Sigmoid colon (tissue), 7 donors: Measurements from ENCODE around the gene CWH43. TPM values are rescaled to one million over a fixed set of nuclear protein-coding genes. Genes with fewer than 3 reads are reported as not detected.
"Not testable (repeated sequence)": the region's sequence is repeated elsewhere in the genome, so short reads cannot be mapped to it uniquely, and the experiment has no call there.

Experiments used
- DNase-seq: peaks from one replicate; pipeline ENCODE4 v3.0.0-alpha.2; 2019
- H3K27ac ChIP-seq, 4 donors: fragments of 200-600 bp; sonication (generic); one replicate each; pipeline ENCODE4 v1.5.1; 2016 to 2019; ENCODE audit warnings: mild to moderate bottlenecking in 1 of 4
- H3K27me3 ChIP-seq, 3 donors: fragments of 200-600 bp; sonication (generic); one replicate each; pipeline ENCODE4 v1.5.1; 2019; ENCODE audit warnings: mild to moderate bottlenecking in 1 of 3
- H3K36me3 ChIP-seq, 4 donors: fragments of 200-600 bp; sonication (generic); one replicate each; pipeline ENCODE4 v1.5.1; 2016 to 2019
- H3K4me1 ChIP-seq, 4 donors: fragments of 200-600 bp; sonication (generic); one replicate each; pipeline ENCODE4 v1.5.1; 2017 to 2019
- H3K4me3 ChIP-seq, 4 donors: fragments of 200-600 bp; sonication (generic); one replicate each; pipeline ENCODE4 v1.5.1; 2017 to 2019; ENCODE audit warnings: mild to moderate bottlenecking in 2 of 4, moderate library complexity in 1 of 4
- H3K9me3 ChIP-seq, 4 donors: fragments of 200-600 bp in 3 of 4; sonication (generic) in 3 of 4; one replicate each; pipeline versions ENCODE4 v1.5.1 to v1.6.1; 2013 to 2019
- EP300 ChIP-seq, 4 donors: sonication (generic); formaldehyde crosslinking; IDR thresholded peaks; one replicate each; pipeline ENCODE4 v1.6.1; 2017; ENCODE audit warnings: antibody characterized with exemption in 4 of 4
- POLR2A ChIP-seq, 2 donors: fragments of 450-650 bp; IDR thresholded peaks; one replicate each; pipeline ENCODE4 v1.6.1; 2016; ENCODE audit warnings: antibody characterized with exemption in 2 of 2, mild to moderate bottlenecking in 2 of 2, moderate library complexity in 2 of 2
- POLR2AphosphoS5 ChIP-seq, 4 donors: sonication (generic); formaldehyde crosslinking; IDR thresholded peaks; one replicate each; pipeline ENCODE4 v1.6.1; 2017; ENCODE audit warnings: antibody characterized with exemption in 4 of 4
- WGBS, 2 donors: extraction: QIAGEN DNeasy Blood & Tissue Kit; methylation state at CpG; one replicate each; pipeline ENCODE4 v1.1.7; 2013; 5-methylcytosine and 5-hydroxymethylcytosine counted together
- intact Hi-C: fragments of 100-400 bp; cut with DNase I; formaldehyde crosslinking; loops from one replicate; pipeline ENCODE4 v1.15.1; 2023
- polyA plus RNA-seq, 3 donors: library from polyadenylated mRNA; stranded (reverse); fragments of 200-250 nt; gene quantifications; one replicate each; pipeline ENCODE4 v1.2.3, GENCODE V29; 2013
- total RNA-seq, 4 donors: library from RNA; depleted of rRNA; stranded (reverse); fragments of >200 nt; gene quantifications; one replicate each; pipeline ENCODE4 v1.1.0, GENCODE V29; 2016
- TF ChIP-seq, protein P1 (sequence below), 4 experiments: fragments of 450-650 bp in 3 of 4; fragments of 200-600 bp in 1 of 4; IDR thresholded peaks; one replicate each; pipeline ENCODE4 v1.5.1; 2016 to 2019; ENCODE audit warnings: antibody characterized with exemption in 4 of 4, mild to moderate bottlenecking in 3 of 4, moderate library complexity in 2 of 4
- donor health status: healthy with polysubstance abuse.
- donor health status: Bipolar disorder and iron deficiency.
- donor health status: healthy.

Gene CWH43
- total and polyA plus RNA-seq, 7 donors = 2.4 to 9.1 (median 4.6) TPM; not detected in 4

DNA sequence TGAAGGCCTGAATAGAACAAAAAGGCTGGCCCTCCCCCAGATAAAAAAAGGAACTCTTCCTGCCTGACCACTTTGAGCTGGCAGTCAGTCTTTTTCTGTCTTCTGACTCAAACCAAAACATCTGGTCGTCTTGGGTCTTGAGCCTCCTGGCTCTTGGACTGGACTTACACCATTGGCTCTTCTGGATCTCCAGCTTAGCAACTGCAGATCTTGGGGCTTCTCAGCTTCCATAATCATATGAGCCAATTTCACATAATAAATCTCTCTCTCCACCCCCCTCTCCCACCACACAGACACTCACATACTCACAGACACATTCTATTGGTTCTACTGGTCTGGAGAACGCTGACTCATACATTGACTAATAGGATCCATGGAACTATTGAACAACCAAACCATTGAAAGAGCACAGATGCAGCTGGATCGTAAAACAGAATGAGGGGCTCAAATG, 15.6 kb upstream of the CWH43 start:
- 81 to 92% methylated on average over 3 of the region's 3 CpGs for WGBS, 2 donors
- TF ChIP-seq POLR2AphosphoS5 (IDR thresholded peaks at IDR 0.05) (no peak), POLR2A (IDR thresholded peaks at IDR 0.05) (no peak), EP300 (IDR thresholded peaks at IDR 0.05) (no peak)
- TF ChIP-seq, protein P1, sequence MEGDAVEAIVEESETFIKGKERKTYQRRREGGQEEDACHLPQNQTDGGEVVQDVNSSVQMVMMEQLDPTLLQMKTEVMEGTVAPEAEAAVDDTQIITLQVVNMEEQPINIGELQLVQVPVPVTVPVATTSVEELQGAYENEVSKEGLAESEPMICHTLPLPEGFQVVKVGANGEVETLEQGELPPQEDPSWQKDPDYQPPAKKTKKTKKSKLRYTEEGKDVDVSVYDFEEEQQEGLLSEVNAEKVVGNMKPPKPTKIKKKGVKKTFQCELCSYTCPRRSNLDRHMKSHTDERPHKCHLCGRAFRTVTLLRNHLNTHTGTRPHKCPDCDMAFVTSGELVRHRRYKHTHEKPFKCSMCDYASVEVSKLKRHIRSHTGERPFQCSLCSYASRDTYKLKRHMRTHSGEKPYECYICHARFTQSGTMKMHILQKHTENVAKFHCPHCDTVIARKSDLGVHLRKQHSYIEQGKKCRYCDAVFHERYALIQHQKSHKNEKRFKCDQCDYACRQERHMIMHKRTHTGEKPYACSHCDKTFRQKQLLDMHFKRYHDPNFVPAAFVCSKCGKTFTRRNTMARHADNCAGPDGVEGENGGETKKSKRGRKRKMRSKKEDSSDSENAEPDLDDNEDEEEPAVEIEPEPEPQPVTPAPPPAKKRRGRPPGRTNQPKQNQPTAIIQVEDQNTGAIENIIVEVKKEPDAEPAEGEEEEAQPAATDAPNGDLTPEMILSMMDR (IDR thresholded peaks at IDR 0.05) = no peak
- intact Hi-C loops = no loop called here

DNA sequence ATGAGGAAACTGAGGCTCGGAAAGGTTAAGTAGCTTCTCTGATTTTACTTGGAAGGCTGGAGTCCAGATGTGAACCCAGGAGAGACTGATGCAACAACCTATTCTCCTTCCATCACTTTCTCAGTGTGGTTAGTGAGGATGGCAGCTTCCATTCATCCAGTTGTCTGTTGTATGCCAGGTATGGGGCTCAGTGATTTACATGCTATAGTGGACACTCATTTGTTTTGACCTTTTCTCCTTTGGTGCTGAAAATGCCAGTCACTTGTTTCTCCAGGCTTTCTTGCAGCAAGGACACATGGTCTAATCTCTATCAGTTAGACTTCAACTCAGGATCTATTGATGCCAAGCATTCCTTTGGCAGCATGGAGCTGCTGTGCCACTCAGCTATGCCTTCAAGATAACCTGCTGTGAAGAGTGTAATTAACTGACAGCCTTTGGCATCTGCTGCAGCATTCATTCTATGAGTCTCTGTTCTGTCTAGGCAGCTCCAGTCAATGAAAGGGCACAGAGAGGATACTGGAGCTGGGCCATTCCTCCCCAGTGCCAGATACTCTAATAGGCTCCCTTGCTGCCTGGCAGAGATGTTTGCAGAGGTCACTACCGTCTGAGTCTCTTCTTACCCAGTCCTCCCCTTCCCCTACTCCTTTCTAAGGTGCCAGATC, 11.0 kb upstream of the CWH43 start:
- Histone ChIP-seq H3K9me3 (no peaks in the 10 kb centered on the region), H3K27ac (no peak overlapping the region), H3K4me3 (no peak overlapping the region), H3K4me1 (no peaks in the 10 kb centered on the region), H3K36me3 (no peaks in the 10 kb centered on the region), H3K27me3 (peaks cover 0 to 6% (median 0%) of the 10 kb centered on the region in 3 donors)
- TF ChIP-seq POLR2A (IDR thresholded peaks at IDR 0.05) (no peak), EP300 (IDR thresholded peaks at IDR 0.05) (no peak), POLR2AphosphoS5 (IDR thresholded peaks at IDR 0.05) (no peak)
- TF ChIP-seq, protein P1 (IDR thresholded peaks at IDR 0.05) = no peak
- intact Hi-C loops = no loop called here
- DNase-seq = no peak
- 73 to 79% methylated on average over 2 of the region's 2 CpGs for WGBS, 2 donors

More for the DNA sequence above, 15.6 kb upstream of the CWH43 start:
- Histone ChIP-seq H3K4me1 (no peaks in the 10 kb centered on the region), H3K27ac (no peak overlapping the region), H3K4me3 (no peak overlapping the region), H3K9me3 (no peaks in the 10 kb centered on the region), H3K36me3 (no peaks in the 10 kb centered on the region), H3K27me3 (no peaks in the 10 kb centered on the region)
- no peak for DNase-seq

DNA sequence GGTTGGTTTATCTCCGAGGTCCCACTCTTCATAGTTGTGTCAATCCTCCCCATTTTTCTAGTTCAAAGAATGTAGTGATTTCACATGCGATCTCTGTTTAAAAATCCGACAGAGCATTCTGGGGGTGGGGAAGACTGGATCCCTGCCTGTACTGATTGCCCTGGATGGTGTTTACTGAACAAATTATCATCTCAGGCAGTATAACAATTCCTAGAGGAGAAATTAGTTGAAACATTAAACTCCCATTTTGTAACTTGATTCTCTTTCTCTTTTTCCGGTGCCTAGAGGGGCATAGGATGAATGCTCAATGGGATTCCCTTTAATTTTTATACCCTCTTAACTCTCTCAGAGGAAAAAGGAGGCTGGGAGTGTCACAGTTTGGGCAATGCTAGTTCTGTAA, 10.0 kb upstream of the CWH43 start:
- no peak overlapping the region for H3K4me3 ChIP-seq
- 69 to 80% methylated on average over 4 of the region's 4 CpGs for WGBS, 2 donors
- H3K9me3 ChIP-seq = no peaks in the 10 kb centered on the region
- H3K4me1 ChIP-seq = no peaks in the 10 kb centered on the region
- H3K27ac ChIP-seq = no peak overlapping the region
- intact Hi-C loops = no loop called here
- peaks cover 0 to 6% (median 0%) of the 10 kb centered on the region in 3 donors for H3K27me3 ChIP-seq
- H3K36me3 ChIP-seq = no peaks in the 10 kb centered on the region
- TF ChIP-seq POLR2AphosphoS5 (IDR thresholded peaks at IDR 0.05) = no peak
- TF ChIP-seq, protein P1 (IDR thresholded peaks at IDR 0.05) = no peak
- no peak for TF ChIP-seq EP300 (IDR thresholded peaks at IDR 0.05)
- no peak for DNase-seq

DNA sequence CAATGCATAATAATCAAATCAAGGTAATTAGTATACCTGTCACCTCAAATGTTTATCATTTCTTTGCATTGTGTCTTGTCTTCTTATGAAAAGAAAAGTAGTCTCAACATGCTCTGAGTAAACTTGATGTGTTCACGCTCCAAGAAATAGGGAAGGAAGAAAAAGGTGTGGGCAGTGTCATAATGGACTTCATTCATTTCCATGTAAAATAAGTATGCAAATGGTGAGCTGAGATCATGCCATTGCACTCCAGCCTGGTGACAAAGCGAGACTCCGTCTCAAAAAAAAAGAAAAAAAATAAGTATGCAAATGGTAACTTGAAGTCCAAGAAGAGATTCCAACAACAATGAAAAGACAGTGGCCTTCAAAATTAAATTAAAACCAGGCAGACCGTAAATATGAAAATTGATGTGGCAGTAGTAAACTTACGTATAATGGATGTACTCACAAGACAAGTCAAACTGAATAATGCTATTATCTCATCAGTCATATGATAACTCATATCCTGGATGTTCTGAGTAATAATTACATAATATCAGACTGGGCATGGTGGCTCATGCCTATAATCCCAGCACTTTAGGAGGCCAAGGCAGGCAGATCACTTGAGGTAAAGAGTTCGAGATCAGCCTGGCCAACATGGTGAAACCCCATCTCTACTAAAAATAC, 6.0 kb upstream of the CWH43 start:
- no peak for DNase-seq
- H3K36me3 ChIP-seq = no peaks in the 10 kb centered on the region
- no peaks in the 10 kb centered on the region for H3K4me1 ChIP-seq
- TF ChIP-seq, protein P1 (IDR thresholded peaks at IDR 0.05) = no peak
- TF ChIP-seq EP300 (IDR thresholded peaks at IDR 0.05) = no peak
- H3K9me3 ChIP-seq = no peaks in the 10 kb centered on the region
- no peak overlapping the region for H3K4me3 ChIP-seq
- no peak overlapping the region for H3K27ac ChIP-seq
- intact Hi-C loops = no loop called here
- peaks cover 0 to 28% (median 7%) of the 10 kb centered on the region in 3 donors for H3K27me3 ChIP-seq
- WGBS, 2 donors = 78 to 94% methylated on average over 6 of the region's 6 CpGs

DNA sequence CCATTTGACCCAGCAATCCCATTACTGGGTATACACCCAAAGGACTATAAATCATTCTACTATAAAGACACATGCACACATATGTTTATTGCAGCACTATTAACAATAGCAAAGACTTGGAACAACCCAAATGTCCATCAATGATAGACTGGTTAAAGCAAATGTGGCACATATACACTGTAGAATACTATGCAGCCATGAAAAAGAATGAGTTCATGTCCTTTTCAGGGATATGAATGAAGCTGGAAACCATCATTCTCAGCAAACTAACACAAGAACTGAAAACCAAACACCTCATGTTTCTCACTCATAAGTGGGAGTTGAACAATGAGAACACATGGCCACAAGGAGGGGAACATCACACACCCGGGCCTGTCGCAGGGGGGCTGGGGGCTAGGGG, 2.1 kb upstream of the CWH43 start:
- H3K4me3 ChIP-seq, H3K4me1 ChIP-seq, DNase-seq, H3K36me3 ChIP-seq, intact Hi-C loops, H3K27ac ChIP-seq, H3K9me3 ChIP-seq: not testable (repeated sequence)
- WGBS, 2 donors = 90 to 93% methylated on average over 2 of the region's 2 CpGs
- peaks cover 10 to 46% (median 28%) of the 10 kb centered on the region in 3 donors for H3K27me3 ChIP-seq
